ENCODE measurements around the gene FOXF1.

DNA sequence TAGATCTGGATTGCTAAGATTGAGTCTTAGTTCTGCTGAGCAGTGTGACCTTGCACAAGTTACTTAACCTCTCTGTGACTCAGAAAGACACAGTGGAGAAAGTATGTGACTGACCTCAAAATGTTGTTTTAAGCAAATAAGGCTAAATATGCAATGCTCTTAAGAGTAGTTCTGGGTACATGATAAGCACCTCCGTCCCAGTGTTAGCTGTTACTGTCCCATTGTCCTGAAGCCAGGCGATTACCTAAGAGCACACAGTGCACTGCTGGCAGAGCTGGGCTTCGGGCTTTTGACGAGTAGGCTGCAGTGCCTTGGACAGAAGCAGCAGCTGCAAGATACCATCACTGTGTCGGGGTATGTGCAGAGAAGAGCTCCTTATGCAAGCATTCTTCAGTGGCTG is 32.7 kb upstream of the FOXF1 start:
- TF ChIP-seq POLR2A (IDR thresholded peaks at IDR 0.05), result no peak
- TF ChIP-seq, protein P1, sequence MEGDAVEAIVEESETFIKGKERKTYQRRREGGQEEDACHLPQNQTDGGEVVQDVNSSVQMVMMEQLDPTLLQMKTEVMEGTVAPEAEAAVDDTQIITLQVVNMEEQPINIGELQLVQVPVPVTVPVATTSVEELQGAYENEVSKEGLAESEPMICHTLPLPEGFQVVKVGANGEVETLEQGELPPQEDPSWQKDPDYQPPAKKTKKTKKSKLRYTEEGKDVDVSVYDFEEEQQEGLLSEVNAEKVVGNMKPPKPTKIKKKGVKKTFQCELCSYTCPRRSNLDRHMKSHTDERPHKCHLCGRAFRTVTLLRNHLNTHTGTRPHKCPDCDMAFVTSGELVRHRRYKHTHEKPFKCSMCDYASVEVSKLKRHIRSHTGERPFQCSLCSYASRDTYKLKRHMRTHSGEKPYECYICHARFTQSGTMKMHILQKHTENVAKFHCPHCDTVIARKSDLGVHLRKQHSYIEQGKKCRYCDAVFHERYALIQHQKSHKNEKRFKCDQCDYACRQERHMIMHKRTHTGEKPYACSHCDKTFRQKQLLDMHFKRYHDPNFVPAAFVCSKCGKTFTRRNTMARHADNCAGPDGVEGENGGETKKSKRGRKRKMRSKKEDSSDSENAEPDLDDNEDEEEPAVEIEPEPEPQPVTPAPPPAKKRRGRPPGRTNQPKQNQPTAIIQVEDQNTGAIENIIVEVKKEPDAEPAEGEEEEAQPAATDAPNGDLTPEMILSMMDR (IDR thresholded peaks at IDR 0.05), result no peak
